T-helper 2 cell treated with Interferon-gamma antibody and Interleukin-4, amounts not matched to agents 5 μg/mL and 100 μg/mL, for 36 hours (primary cell): Measurements from ENCODE around the gene SLC9A7.
A peak's percentile ranks its signal among the peaks of the same experiment; 100 is the strongest.

Source experiments
- DNase-seq: peaks from one replicate; pipeline ENCODE4 v3.0.0; 2021; ENCODE audit warnings: low spot score
- H3K27ac Mint-ChIP-seq: one replicate; pipeline ENCODE4 v1.8.0; 2021; ENCODE audit warnings: mild to moderate bottlenecking, mixed read lengths
- H3K27me3 Mint-ChIP-seq: one replicate; pipeline ENCODE4 v1.8.0; 2021; ENCODE audit warnings: low read depth, mixed read lengths
- H3K36me3 Mint-ChIP-seq: one replicate; pipeline ENCODE4 v1.8.0; 2021; ENCODE audit warnings: low read depth, mixed read lengths
- H3K4me1 Mint-ChIP-seq: one replicate; pipeline ENCODE4 v1.8.0; 2021; ENCODE audit warnings: low read depth, mixed read lengths
- H3K4me3 Mint-ChIP-seq: one replicate; pipeline ENCODE4 v1.8.0; 2022; ENCODE audit warnings: mild to moderate bottlenecking, moderate library complexity, mixed read lengths
- H3K9me3 Mint-ChIP-seq: one replicate; pipeline ENCODE4 v1.8.0; 2021; ENCODE audit warnings: mixed read lengths

Gene SLC9A7

GRCh38 chrX:46707274-46707965, 51.5 kb downstream of the SLC9A7 start:
- peak overlapping the region; percentile 49 for H3K27ac Mint-ChIP-seq
- peaks cover 18% of the 10 kb centered on the region for H3K36me3 Mint-ChIP-seq
- peaks cover 65% of the 10 kb centered on the region for H3K4me1 Mint-ChIP-seq
- H3K4me3 Mint-ChIP-seq, result no peak overlapping the region
- H3K9me3 Mint-ChIP-seq, result peaks cover 5% of the 10 kb centered on the region
- H3K27me3 Mint-ChIP-seq, result no peaks in the 10 kb centered on the region
- DNase-seq, result no peak

DNA sequence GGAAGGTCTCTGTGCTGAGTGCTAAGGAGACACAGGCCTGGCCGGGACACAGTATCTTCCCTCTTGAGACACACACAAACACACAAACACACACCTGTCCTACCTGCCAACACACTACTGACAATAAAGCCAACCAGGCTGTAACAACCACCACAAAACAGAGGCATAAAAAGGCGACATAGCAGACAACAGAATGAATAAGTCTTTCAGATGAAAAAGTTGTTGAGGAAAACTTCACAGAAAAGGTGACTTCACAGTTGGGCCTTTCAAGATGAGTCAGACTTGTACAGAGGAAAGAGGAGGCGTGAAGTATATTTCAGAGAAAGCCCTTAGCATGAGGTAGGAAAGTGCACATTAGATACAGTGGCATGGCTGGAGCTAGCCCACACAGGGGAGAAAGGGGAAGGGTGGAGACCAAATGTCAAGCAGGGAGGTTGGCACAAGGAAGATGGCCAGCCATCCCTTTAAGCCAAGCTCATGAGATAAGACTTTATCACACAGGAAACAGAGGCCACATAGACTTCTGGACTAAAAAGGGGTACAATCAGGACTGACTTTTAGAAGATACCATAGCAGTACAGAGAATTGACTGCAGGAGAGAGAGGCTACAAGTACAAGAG, 54.0 kb downstream of the SLC9A7 start:
- peak overlapping the region; percentile 62 for H3K4me3 Mint-ChIP-seq
- H3K4me1 Mint-ChIP-seq, result peaks cover 50% of the 10 kb centered on the region
- peaks cover 15% of the 10 kb centered on the region for H3K36me3 Mint-ChIP-seq
- peak; percentile 58 for DNase-seq
- H3K27me3 Mint-ChIP-seq, result no peaks in the 10 kb centered on the region
- peaks cover 6% of the 10 kb centered on the region for H3K9me3 Mint-ChIP-seq
- H3K27ac Mint-ChIP-seq, result peak overlapping the region; percentile 96

DNA sequence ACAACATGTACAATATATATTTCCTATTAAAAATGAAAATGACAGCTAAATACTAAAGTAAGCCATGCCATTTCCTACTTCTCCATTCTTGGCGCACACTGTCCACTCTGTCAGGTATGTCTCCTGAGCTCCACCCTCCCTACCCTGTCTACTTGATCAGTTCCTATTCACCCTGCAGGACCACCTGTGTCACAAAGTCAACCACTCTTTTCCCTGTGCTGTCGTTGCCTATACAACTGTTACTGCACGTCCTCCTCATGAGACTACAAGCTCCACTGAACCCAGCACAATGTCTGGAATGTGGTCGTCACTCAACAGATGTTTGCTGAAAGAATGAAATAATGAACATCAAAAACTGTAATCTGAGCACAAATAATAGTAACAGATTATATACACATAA, 54.9 kb downstream of the SLC9A7 start:
- H3K27me3 Mint-ChIP-seq, result no peaks in the 10 kb centered on the region
- peaks cover 44% of the 10 kb centered on the region for H3K4me1 Mint-ChIP-seq
- no peak for DNase-seq
- H3K36me3 Mint-ChIP-seq, result peaks cover 14% of the 10 kb centered on the region
- peak overlapping the region; percentile 62 for H3K4me3 Mint-ChIP-seq
- peaks cover 6% of the 10 kb centered on the region for H3K9me3 Mint-ChIP-seq
- H3K27ac Mint-ChIP-seq, result peak overlapping the region; percentile 96

DNA sequence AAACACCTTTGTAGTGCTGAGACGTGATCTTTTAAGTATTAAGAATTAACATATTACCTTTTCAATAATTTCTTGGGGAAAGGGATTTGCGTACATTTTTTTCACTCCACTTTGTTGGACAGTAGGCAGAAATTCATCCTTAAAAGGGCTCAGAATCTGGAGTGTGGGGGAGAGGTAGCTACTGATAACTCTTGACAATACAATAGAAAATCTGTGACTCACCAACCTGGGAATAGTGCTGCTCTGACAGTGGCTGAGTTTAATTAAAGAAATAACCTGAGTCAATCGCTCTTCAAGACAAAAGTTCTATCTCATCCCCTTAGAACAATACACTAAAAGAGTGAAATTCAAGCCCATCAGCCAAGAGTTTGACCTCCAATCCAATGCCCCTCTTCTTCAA, 60.2 kb downstream of the SLC9A7 start:
- peaks cover 6% of the 10 kb centered on the region for H3K9me3 Mint-ChIP-seq
- DNase-seq, result no peak
- no peak overlapping the region for H3K4me3 Mint-ChIP-seq
- H3K4me1 Mint-ChIP-seq, result peaks cover 19% of the 10 kb centered on the region
- peaks cover 13% of the 10 kb centered on the region for H3K36me3 Mint-ChIP-seq
- no peak overlapping the region for H3K27ac Mint-ChIP-seq
- H3K27me3 Mint-ChIP-seq, result no peaks in the 10 kb centered on the region

DNA sequence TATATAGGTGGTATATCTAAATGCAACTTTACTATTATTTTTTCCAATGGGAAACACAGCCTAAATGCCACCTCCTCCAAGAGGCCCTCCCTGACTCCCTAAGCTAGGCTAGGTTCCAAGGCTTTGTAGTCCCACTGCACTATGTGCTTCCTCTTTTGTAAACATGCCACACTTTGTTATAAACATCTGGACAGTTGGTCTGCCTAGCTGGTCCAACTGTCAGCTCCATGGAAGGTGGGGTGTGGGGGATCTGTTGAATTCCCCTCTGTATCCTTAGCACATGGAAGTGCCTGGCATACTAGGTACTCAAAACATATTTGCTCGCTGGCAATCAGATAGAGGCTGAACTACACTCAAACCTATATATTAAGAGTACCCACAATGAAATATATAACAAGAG, 63.4 kb downstream of the SLC9A7 start:
- Mint-ChIP-seq H3K27me3 (no peaks in the 10 kb centered on the region), H3K27ac (no peak overlapping the region), H3K9me3 (peaks cover 2% of the 10 kb centered on the region), H3K4me3 (no peak overlapping the region), H3K36me3 (peaks cover 8% of the 10 kb centered on the region), H3K4me1 (peaks cover 6% of the 10 kb centered on the region)
- DNase-seq, result no peak

- H3K9me3 Mint-ChIP-seq, result no peaks in the 10 kb centered on the region
Measured at GRCh38 chrX:46694549-46694948, 64.4 kb downstream of the SLC9A7 start.

GRCh38 chrX:46693149-46693548, 65.8 kb downstream of the SLC9A7 start:
- peaks cover 6% of the 10 kb centered on the region for H3K36me3 Mint-ChIP-seq
- no peak for DNase-seq
- no peak overlapping the region for H3K27ac Mint-ChIP-seq
- no peaks in the 10 kb centered on the region for H3K27me3 Mint-ChIP-seq
- no peak overlapping the region for H3K4me3 Mint-ChIP-seq
- no peaks in the 10 kb centered on the region for H3K9me3 Mint-ChIP-seq
- H3K4me1 Mint-ChIP-seq, result peaks cover 5% of the 10 kb centered on the region

More at GRCh38 chrX:46694549-46694948, 64.4 kb downstream of the SLC9A7 start:
- Mint-ChIP-seq H3K27ac (no peak overlapping the region), H3K4me1 (peaks cover 5% of the 10 kb centered on the region), H3K36me3 (peaks cover 9% of the 10 kb centered on the region), H3K4me3 (no peak overlapping the region), H3K27me3 (no peaks in the 10 kb centered on the region)
- no peak for DNase-seq

- Mint-ChIP-seq H3K36me3 (peaks cover 3% of the 10 kb centered on the region), H3K27me3 (no peaks in the 10 kb centered on the region), H3K9me3 (no peaks in the 10 kb centered on the region), H3K27ac (no peak overlapping the region), H3K4me3 (no peak overlapping the region), H3K4me1 (peaks cover 10% of the 10 kb centered on the region)
- DNase-seq, result no peak
Measured at GRCh38 chrX:46690818-46691217, 68.1 kb downstream of the SLC9A7 start.

GRCh38 chrX:46687619-46688018, 71.3 kb downstream of the SLC9A7 start:
- H3K9me3 Mint-ChIP-seq, result no peaks in the 10 kb centered on the region
- H3K36me3 Mint-ChIP-seq, result peaks cover 5% of the 10 kb centered on the region
- H3K27ac Mint-ChIP-seq, result no peak overlapping the region
- H3K4me3 Mint-ChIP-seq, result no peak overlapping the region
- H3K27me3 Mint-ChIP-seq, result no peaks in the 10 kb centered on the region
- peaks cover 14% of the 10 kb centered on the region for H3K4me1 Mint-ChIP-seq
- no peak for DNase-seq

- H3K27ac Mint-ChIP-seq, result no peak overlapping the region
- no peaks in the 10 kb centered on the region for H3K27me3 Mint-ChIP-seq
- H3K9me3 Mint-ChIP-seq, result no peaks in the 10 kb centered on the region
- H3K4me1 Mint-ChIP-seq, result peaks cover 14% of the 10 kb centered on the region
- DNase-seq, result peak; percentile 9
- H3K4me3 Mint-ChIP-seq, result no peak overlapping the region
- peaks cover 7% of the 10 kb centered on the region for H3K36me3 Mint-ChIP-seq
Measured at GRCh38 chrX:46686003-46686645, 72.8 kb downstream of the SLC9A7 start.

GRCh38 chrX:46683048-46683447, 75.9 kb downstream of the SLC9A7 start:
- no peaks in the 10 kb centered on the region for H3K9me3 Mint-ChIP-seq
- H3K4me3 Mint-ChIP-seq, result no peak overlapping the region
- H3K4me1 Mint-ChIP-seq, result peaks cover 14% of the 10 kb centered on the region
- no peak for DNase-seq
- no peaks in the 10 kb centered on the region for H3K27me3 Mint-ChIP-seq
- no peak overlapping the region for H3K27ac Mint-ChIP-seq
- H3K36me3 Mint-ChIP-seq, result peaks cover 9% of the 10 kb centered on the region

GRCh38 chrX:46681849-46682248, 77.1 kb downstream of the SLC9A7 start:
- no peak for DNase-seq
- no peaks in the 10 kb centered on the region for H3K9me3 Mint-ChIP-seq
- no peak overlapping the region for H3K4me3 Mint-ChIP-seq
- peaks cover 12% of the 10 kb centered on the region for H3K4me1 Mint-ChIP-seq
- no peaks in the 10 kb centered on the region for H3K27me3 Mint-ChIP-seq
- H3K27ac Mint-ChIP-seq, result peak overlapping the region; percentile 2
- H3K36me3 Mint-ChIP-seq, result peaks cover 13% of the 10 kb centered on the region

- no peak overlapping the region for H3K27ac Mint-ChIP-seq
- H3K4me3 Mint-ChIP-seq, result no peak overlapping the region
- H3K4me1 Mint-ChIP-seq, result peaks cover 12% of the 10 kb centered on the region
- peaks cover 20% of the 10 kb centered on the region for H3K36me3 Mint-ChIP-seq
- no peaks in the 10 kb centered on the region for H3K27me3 Mint-ChIP-seq
- no peak for DNase-seq
- H3K9me3 Mint-ChIP-seq, result no peaks in the 10 kb centered on the region
Measured at GRCh38 chrX:46678232-46678631, 80.7 kb downstream of the SLC9A7 start.
